GM12873 (cell line): Measurements from ENCODE around the gene BRWD1.

Source experiments
- CTCF ChIP-seq: IDR thresholded peaks from 2 replicates; pipeline ENCODE4 v1.5.1; 2012; ENCODE audit warnings: low read depth, mild to moderate bottlenecking, moderate library complexity, low read length, control low read depth; ENCODE audit not compliant: insufficient read depth; ENCODE audit errors: missing control alignments

Gene BRWD1

GRCh38 chr21:39196310-39196709 is 117.1 kb downstream of the BRWD1 start:
- no peak for TF ChIP-seq CTCF

- TF ChIP-seq CTCF = no peak
Observed at GRCh38 chr21:39193380-39193779, 120.1 kb downstream of the BRWD1 start.

GRCh38 chr21:39189857-39190604 is 123.4 kb downstream of the BRWD1 start:
- no peak for TF ChIP-seq CTCF

GRCh38 chr21:39188521-39189139 is 124.8 kb downstream of the BRWD1 start:
- no peak for TF ChIP-seq CTCF

GRCh38 chr21:39187141-39187540 is 126.3 kb downstream of the BRWD1 start:
- no peak for TF ChIP-seq CTCF

GRCh38 chr21:39186676-39187075 is 126.8 kb downstream of the BRWD1 start:
- TF ChIP-seq CTCF = no peak

GRCh38 chr21:39185157-39185556 is 128.3 kb downstream of the BRWD1 start:
- TF ChIP-seq CTCF = no peak
